MM.1S (cell line): ENCODE data around the gene FEN1.

Source experiments
- DNase-seq: peaks from one replicate; pipeline ENCODE4 v3.0.0-alpha.2; 2015
- H2AFZ ChIP-seq: fragments of 300-600 bp; sonication (generic); 2 replicates; pipeline ENCODE4 v1.6.0; 2016; ENCODE audit warnings: antibody characterized with exemption, low read length
- H3F3A ChIP-seq: fragments of 300-600 bp; sonication (generic); 2 replicates; pipeline ENCODE4 v1.6.1; 2016; ENCODE audit warnings: mild to moderate bottlenecking, antibody characterized with exemption, low read length, moderate library complexity, mixed read lengths; ENCODE audit not compliant: insufficient read depth
- H3K27ac ChIP-seq: fragments of 300-600 bp; sonication (generic); 2 replicates; pipeline ENCODE4 v1.5.1; 2016; ENCODE audit warnings: mild to moderate bottlenecking, low read length
- H3K27me3 ChIP-seq: fragments of 300-600 bp; sonication (generic); replicated peaks from 2 replicates; pipeline ENCODE4 v1.6.0; 2016; ENCODE audit warnings: low read length; ENCODE audit not compliant: insufficient read depth
- H3K36me3 ChIP-seq: fragments of 300-600 bp; sonication (generic); replicated peaks from 2 replicates; pipeline ENCODE4 v1.6.1; 2016; ENCODE audit warnings: mild to moderate bottlenecking, low read length, mixed read lengths; ENCODE audit not compliant: insufficient read depth
- H3K4me1 ChIP-seq: fragments of 300-600 bp; sonication (generic); 2 replicates; pipeline ENCODE4 v1.6.1; 2016; ENCODE audit warnings: low read length, mixed read lengths
- H3K4me2 ChIP-seq: fragments of 300-600 bp; sonication (generic); 2 replicates; pipeline ENCODE4 v1.6.0; 2016; ENCODE audit warnings: low read depth, low read length
- H3K4me3 ChIP-seq: fragments of 300-600 bp; sonication (generic); 2 replicates; pipeline ENCODE4 v1.5.1; 2016; ENCODE audit warnings: low read length, mixed read lengths
- H3K79me2 ChIP-seq: fragments of 300-600 bp; sonication (generic); 2 replicates; pipeline ENCODE4 v1.6.1; 2016; ENCODE audit warnings: mixed run types, low read length, mixed read lengths
- H3K9ac ChIP-seq: fragments of 300-600 bp; sonication (generic); 2 replicates; pipeline ENCODE4 v1.6.1; 2016; ENCODE audit warnings: low read length, mixed read lengths
- H3K9me2 ChIP-seq: fragments of 300-600 bp; sonication (generic); replicated peaks from 2 replicates; pipeline ENCODE4 v1.6.1; 2016; ENCODE audit warnings: mild to moderate bottlenecking, low read length, mixed read lengths; ENCODE audit not compliant: insufficient read depth
- H3K9me3 ChIP-seq: fragments of 300-600 bp; sonication (generic); replicated peaks from 2 replicates; pipeline ENCODE4 v1.6.1; 2016; ENCODE audit warnings: mild to moderate bottlenecking, low read length, mixed read lengths; ENCODE audit not compliant: insufficient read depth
- H4K20me1 ChIP-seq: fragments of 300-600 bp; sonication (generic); 2 replicates; pipeline ENCODE4 v1.6.1; 2016; ENCODE audit warnings: mild to moderate bottlenecking, low read length, moderate library complexity, mixed read lengths; ENCODE audit not compliant: insufficient read depth
- EZH2 ChIP-seq: fragments of 300-600 bp; sonication (generic); optimal IDR thresholded peaks from 2 replicates; pipeline ENCODE3; 2017; ENCODE audit warnings: low read depth, mild to moderate bottlenecking, antibody characterized with exemption, low read length, mixed read lengths
- EZH2phosphoT487 ChIP-seq: fragments of 300-600 bp; sonication (generic); IDR thresholded peaks from 2 replicates; pipeline ENCODE4 v1.6.1; 2018; ENCODE audit warnings: antibody characterized with exemption, low read length
- TF ChIP-seq, protein P1 (sequence below): fragments of 300-600 bp; sonication (generic); IDR thresholded peaks from 2 replicates; pipeline ENCODE4 v1.5.1; 2016; ENCODE audit warnings: antibody characterized with exemption, low read length, mixed read lengths

FEN1 gene

DNA sequence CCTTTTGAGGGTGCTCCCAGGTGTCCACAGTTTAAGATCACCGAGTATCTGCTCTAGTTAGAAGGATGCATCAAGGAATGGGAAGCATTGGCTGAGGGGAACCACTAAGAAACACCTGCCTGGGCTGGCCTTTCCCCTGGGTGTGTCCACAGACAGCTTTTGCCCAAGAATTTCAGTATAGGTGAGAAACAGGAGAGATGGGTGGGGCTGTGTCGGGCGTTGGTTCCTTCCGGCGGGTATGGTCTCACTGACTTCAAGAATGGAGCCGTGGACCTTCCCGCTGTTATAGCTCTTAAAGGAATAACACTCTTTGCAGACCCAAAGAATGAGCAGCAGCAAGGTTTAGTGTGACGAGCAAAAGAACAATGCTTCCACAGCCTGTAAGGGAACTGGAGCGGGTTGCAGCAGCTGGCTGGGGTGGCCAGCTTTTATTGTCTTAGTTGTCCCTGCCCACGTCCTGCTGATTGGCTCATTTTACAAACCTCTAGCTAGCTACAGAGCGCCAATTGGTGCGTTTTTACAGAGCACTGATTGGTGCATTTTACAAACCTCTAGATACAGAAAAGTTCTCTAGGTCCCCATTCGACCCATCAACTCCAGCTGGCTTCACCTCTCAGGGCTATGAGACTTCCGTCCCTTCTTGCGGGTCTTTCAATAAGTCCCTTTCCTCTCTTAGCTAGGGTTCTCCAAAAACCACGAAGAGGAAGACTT lies 21.7 kb downstream of the FEN1 start:
- Histone ChIP-seq H3K9ac (peak overlapping the region; percentile 86; the same call in 1 of the 2 replicates), H3K27ac (peak overlapping the region; percentile 30; the same call in 1 of the 2 replicates), H3K36me3 (no peaks in the 10 kb centered on the region), H4K20me1 (no peaks in the 10 kb centered on the region), H3K9me3 (no peaks in the 10 kb centered on the region), H3K4me1 (no peaks in the 10 kb centered on the region), H3K27me3 (0 out of 2 replicates have a peak, but pooled peaks cover 4% of the 10 kb centered on the region), H2AFZ (peak overlapping the region; percentile 74), H3F3A (peaks cover 18% of the 10 kb centered on the region), H3K4me2 (peak overlapping the region; percentile 99), H3K9me2 (no peaks in the 10 kb centered on the region), H3K4me3 (peak overlapping the region; percentile 78), H3K79me2 (no peaks in the 10 kb centered on the region)
- no peak for TF ChIP-seq EZH2
- TF ChIP-seq, protein P1, sequence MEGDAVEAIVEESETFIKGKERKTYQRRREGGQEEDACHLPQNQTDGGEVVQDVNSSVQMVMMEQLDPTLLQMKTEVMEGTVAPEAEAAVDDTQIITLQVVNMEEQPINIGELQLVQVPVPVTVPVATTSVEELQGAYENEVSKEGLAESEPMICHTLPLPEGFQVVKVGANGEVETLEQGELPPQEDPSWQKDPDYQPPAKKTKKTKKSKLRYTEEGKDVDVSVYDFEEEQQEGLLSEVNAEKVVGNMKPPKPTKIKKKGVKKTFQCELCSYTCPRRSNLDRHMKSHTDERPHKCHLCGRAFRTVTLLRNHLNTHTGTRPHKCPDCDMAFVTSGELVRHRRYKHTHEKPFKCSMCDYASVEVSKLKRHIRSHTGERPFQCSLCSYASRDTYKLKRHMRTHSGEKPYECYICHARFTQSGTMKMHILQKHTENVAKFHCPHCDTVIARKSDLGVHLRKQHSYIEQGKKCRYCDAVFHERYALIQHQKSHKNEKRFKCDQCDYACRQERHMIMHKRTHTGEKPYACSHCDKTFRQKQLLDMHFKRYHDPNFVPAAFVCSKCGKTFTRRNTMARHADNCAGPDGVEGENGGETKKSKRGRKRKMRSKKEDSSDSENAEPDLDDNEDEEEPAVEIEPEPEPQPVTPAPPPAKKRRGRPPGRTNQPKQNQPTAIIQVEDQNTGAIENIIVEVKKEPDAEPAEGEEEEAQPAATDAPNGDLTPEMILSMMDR = no peak
- TF ChIP-seq EZH2phosphoT487 = no peak
- no peak for DNase-seq

DNA sequence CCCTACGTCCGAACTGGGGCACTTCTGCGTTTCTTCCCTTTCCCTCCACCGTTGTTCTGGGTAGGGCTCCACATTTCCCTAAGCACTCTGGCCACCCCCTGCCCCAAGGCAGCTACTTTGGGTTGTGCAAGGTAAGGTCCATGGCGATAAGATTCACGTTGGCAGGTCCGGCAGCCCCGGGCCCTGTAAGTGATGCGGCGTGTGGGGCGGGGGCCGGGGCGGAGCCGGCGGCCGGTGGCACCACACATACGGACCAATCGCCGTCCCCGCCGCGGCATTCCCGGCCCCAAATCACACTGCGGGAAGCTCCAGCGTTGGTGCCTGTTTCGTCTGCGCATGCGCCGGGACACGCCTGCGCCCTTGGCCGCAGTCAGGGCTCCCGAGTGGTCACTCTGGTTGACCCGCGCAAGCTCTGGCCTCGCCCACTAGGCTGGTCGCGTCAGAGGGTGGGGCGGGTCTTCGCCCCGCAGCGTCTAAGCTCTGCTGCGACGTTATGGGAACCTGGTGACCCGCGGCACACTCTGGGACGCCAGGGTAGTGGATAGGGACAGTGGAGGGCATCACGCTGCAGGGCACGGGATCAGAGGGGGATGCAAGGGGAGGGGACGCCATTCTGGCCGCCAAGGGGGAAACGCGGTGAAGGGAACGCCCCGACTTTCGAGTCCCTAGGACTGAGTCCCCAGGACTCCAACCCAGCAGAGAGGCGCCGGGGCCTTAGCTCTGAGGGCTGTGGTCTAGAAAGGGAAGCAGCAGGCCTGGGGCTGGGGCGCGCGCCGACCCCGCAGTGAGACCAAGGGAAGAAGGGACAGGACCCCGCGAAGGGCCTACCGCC lies 22.5 kb downstream of the FEN1 start:
- 0 out of 2 replicates have a peak, but pooled peaks cover 4% of the 10 kb centered on the region for H3K27me3 ChIP-seq
- H2AFZ ChIP-seq = peak overlapping the region; percentile 74
- peak overlapping the region; percentile 86 for H3K9ac ChIP-seq
- peak; percentile 72 for DNase-seq
- TF ChIP-seq, protein P1 = no peak
- no peak for TF ChIP-seq EZH2phosphoT487
- TF ChIP-seq EZH2 = no peak
- H3K27ac ChIP-seq = peak overlapping the region; percentile 53; the same call in 1 of the 2 replicates
- no peaks in the 10 kb centered on the region for H3K4me1 ChIP-seq
- H3K9me2 ChIP-seq = no peaks in the 10 kb centered on the region
- no peaks in the 10 kb centered on the region for H4K20me1 ChIP-seq
- H3K4me2 ChIP-seq = peak overlapping the region; percentile 99
- H3K4me3 ChIP-seq = peak overlapping the region; percentile 78
- H3K79me2 ChIP-seq = no peaks in the 10 kb centered on the region
- peaks cover 18% of the 10 kb centered on the region for H3F3A ChIP-seq
- no peaks in the 10 kb centered on the region for H3K9me3 ChIP-seq
- no peaks in the 10 kb centered on the region for H3K36me3 ChIP-seq

DNA sequence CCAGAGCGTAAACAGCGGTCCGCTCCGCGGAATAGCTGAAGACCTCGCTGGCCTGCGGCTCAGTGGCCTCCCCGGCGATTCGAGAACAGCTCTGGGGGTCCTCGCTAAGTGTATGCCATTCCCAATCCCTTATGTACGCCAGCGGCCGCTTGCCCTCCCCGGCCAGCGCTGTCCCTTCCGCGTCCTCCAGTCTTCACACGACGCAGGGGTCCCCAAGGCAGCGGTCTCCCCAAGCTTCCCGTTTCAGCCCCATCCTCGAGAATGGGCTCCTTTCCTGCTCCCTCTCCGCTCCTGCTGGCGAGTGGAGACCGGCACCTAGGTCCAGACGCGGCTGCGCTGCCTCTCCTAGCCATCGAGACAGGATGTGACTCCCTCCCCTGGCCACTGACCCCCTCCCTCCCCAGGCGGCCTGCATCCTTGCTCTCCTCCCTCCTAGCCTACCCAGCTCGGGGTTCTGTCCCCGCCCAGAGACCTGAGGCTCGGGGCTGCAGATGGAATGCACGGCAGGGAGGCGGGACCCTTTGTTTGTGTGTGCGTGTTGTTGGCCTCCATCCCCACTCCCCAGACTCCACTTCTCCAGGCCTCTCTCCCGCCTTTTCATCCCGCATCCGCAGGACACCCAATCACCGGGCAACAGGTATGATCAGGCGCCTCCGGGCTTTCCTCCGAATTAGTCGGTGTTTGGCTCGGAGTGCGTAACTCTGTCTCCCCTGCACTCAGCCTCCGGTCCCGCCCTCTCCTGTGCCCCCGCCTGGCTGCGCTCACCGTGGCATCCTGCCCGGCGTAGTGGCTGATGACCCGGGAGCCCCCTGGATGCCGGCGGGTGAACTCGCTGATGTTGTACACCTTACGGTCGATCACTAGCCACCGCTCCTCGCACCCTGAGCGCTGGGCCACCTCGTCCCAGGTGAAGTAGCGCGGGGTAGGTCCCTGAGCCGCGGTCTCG lies 23.4 kb downstream of the FEN1 start:
- Histone ChIP-seq H3K79me2 (no peaks in the 10 kb centered on the region), H3K9me3 (no peaks in the 10 kb centered on the region), H2AFZ (peak overlapping the region; percentile 74), H3K27ac (peak overlapping the region; percentile 53; the same call in 1 of the 2 replicates), H3F3A (peaks cover 18% of the 10 kb centered on the region), H3K9ac (peak overlapping the region; percentile 86), H3K27me3 (0 out of 2 replicates have a peak, but pooled peaks cover 4% of the 10 kb centered on the region), H4K20me1 (no peaks in the 10 kb centered on the region), H3K4me3 (peak overlapping the region; percentile 78), H3K9me2 (no peaks in the 10 kb centered on the region), H3K4me2 (peak overlapping the region; percentile 99), H3K4me1 (no peaks in the 10 kb centered on the region), H3K36me3 (no peaks in the 10 kb centered on the region)
- DNase-seq = peak; percentile 64
- no peak for TF ChIP-seq EZH2phosphoT487
- TF ChIP-seq, protein P1 = no peak
- TF ChIP-seq EZH2 = no peak
